GM20000 (cell line): Measurements from ENCODE around the gene CNOT6.

Experiments used
- DNase-seq: peaks from one replicate; pipeline ENCODE4 v3.0.0; 2012; ENCODE audit warnings: low spot score
- TF ChIP-seq, protein P1 (sequence below): IDR thresholded peaks from 2 replicates; pipeline ENCODE4 v1.5.1; 2012; ENCODE audit warnings: mild to moderate bottlenecking, control low read depth; ENCODE audit errors: extremely low read depth, missing control alignments

Gene CNOT6

DNA sequence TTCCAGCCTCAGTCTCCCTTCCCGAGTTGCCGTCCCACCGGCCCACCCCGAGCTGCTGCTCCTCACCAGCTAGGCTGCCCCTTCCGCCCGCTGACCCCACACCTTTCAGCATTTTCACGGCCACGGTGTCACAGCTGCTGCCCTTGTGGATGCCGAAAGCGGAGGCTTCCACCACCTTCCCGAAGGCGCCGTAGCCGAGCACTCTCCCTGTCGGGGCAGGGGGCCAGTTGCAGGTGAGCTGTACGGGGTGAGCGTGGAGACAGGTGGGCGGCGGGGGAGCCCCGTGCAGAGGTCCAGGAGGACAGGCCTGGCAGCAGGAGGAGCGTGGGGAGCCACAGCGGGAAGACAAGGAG, 125.4 kb downstream of the CNOT6 start:
- no peak for DNase-seq
- TF ChIP-seq, protein P1, sequence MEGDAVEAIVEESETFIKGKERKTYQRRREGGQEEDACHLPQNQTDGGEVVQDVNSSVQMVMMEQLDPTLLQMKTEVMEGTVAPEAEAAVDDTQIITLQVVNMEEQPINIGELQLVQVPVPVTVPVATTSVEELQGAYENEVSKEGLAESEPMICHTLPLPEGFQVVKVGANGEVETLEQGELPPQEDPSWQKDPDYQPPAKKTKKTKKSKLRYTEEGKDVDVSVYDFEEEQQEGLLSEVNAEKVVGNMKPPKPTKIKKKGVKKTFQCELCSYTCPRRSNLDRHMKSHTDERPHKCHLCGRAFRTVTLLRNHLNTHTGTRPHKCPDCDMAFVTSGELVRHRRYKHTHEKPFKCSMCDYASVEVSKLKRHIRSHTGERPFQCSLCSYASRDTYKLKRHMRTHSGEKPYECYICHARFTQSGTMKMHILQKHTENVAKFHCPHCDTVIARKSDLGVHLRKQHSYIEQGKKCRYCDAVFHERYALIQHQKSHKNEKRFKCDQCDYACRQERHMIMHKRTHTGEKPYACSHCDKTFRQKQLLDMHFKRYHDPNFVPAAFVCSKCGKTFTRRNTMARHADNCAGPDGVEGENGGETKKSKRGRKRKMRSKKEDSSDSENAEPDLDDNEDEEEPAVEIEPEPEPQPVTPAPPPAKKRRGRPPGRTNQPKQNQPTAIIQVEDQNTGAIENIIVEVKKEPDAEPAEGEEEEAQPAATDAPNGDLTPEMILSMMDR: no peak

DNA sequence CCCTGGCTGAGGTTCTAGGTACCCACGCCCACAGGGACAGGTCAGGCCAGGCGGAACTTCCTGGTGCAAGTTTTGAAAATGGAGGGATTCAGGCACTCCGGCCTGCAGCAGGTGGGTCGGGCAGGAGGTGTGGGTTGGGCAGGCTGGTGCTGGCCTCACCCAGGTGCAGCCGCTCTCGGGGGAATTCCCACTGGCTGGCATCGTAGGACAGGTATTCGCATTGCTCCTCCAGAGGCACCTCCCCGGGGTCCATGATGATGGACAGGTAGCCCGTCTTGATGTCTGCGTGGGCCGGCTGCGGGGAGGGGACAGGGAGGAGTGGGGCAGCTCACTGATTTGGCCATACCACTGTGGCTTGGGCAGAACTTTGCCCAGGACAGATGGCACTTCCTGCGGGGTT, 125.8 kb downstream of the CNOT6 start:
- TF ChIP-seq, protein P1: no peak
- DNase-seq: no peak

DNA sequence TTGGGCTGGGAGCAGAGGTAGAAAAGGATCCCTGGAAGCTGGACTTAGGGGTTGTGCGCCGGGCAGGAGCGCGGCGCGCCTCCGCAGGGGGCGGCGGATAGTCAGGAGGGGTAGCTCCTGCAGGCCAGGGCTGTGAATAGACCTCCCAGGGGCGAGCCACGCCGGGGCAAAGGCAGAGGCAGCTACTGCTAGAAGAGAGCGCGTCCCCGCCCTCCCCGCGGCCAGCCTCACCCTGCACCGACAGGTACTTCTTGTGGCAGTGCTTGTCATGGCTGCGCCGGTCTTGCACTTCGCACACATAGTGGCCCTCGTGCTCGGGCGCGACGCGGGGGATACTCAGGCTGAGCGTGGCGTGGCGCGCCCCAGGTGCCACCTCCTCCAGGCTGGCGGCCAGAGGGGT, 127.1 kb downstream of the CNOT6 start:
- no peak for DNase-seq
- TF ChIP-seq, protein P1: no peak

DNA sequence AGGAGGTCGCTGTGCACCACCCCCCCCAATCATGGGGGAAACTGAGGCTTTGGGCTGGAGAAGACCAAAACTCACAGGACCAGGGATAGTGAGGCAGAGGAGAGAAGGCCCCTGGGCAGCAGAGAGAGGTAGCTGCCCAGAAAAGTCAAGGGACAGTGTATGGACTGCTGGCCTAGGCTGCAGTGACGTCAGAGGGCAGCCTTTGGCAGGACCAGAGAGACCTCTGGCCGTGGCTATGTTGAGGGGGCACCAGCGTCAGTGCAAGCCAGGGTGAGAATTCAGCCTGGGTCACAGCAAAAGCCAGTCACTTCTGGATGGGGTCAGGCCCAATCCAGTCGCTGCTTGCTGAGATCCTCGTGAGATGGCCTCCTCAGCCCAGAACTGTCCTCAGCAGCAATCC, 128.7 kb downstream of the CNOT6 start:
- no peak for DNase-seq
- TF ChIP-seq, protein P1: no peak

DNA sequence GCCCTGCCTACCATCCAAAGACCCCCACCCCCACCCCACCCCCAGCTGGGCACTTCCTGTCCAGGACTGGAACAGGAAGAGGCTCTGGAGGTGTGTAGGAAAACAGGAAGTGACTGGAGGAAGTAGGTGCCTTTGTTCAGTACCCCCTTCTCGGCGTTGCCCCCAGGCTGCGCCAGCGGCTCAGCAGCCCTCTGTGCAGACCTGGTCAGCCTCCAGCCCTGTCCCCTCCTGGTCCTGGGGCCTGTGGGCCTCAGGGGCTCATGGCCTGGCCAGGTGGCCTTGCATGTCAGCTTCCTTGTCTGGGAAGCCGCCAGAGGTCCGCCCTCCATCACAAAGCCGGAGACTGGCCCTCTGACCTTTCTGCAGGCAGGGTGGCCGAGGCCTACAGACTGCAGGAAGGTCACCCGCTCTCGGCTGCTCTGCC, 129.2 kb downstream of the CNOT6 start:
- TF ChIP-seq, protein P1: no peak

DNA sequence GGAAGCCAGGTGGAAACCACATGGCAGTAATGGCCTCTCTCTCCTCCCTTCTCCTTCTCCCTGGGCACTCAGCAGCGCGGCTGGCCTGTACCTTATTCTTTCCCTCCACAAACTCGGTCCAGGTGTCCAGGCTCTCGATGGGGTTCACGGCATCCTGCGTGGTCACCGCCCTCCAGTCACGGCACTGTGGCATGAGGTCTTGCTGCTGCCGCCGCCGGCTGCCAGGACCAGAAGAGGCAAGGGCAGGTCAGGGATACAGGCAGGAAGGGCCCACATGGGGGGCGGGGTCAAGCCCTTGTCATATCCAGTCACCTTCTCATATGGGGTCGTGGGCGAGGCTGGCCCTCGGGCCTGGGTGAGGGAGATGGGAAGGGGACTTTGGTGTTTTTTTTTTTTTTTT, 129.7 kb downstream of the CNOT6 start:
- TF ChIP-seq, protein P1: no peak
- no peak for DNase-seq

More for the DNA sequence above, 129.2 kb downstream of the CNOT6 start:
- no peak for DNase-seq

DNA sequence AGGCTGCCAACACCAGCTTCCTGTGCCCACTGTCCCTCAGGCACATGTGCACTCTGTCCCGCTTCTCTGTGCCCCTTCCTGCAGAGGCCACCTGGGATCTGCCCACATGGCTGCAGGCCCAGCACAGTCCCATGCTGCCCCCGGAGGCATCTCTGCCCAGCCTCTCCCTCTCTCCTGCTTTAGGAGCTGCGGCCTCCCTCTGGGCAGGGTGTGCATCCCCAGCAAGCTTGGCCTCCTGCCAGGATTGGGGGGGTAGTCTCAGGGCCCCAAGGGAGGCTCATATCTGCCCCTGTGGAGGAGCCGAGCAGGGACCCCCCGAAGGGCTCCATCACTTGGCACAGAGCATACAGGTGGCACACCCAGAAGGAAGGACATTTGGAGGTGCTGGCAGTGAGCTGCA, 130.4 kb downstream of the CNOT6 start:
- DNase-seq: no peak
- TF ChIP-seq, protein P1: no peak
